Sigmoid colon (tissue), 4 donors: Measurements from ENCODE around the gene MECP2.

ENCODE experiments used
- CTCF ChIP-seq, 4 experiments: fragments of 450-650 bp in 3 of 4; fragments of 200-600 bp in 1 of 4; IDR thresholded peaks; one replicate each; pipeline ENCODE4 v1.5.1; 2016 to 2019; ENCODE audit warnings: antibody characterized with exemption in 4 of 4, mild to moderate bottlenecking in 3 of 4, moderate library complexity in 2 of 4
- POLR2AphosphoS5 ChIP-seq, 4 donors: sonication (generic); formaldehyde crosslinking; IDR thresholded peaks; one replicate each; pipeline ENCODE4 v1.6.1; 2017; ENCODE audit warnings: antibody characterized with exemption in 4 of 4

- no peak for TF ChIP-seq CTCF (IDR thresholded peaks at IDR 0.05)
- no peak for TF ChIP-seq POLR2AphosphoS5 (IDR thresholded peaks at IDR 0.05)
Observed at GRCh38 chrX:154050113-154050495, 47.4 kb downstream of the MECP2 start.
